CD14-positive monocyte (primary cell): ENCODE results near the gene KRTAP17-1. TPM values are rescaled to one million over a fixed set of nuclear protein-coding genes. Genes with fewer than 3 reads are reported as not detected.

Experiments
- DNase-seq, 3 donors: peaks; one replicate each; pipeline ENCODE4 v3.0.0-alpha.2; 2011 to 2022
- H2AFZ ChIP-seq: 2 replicates; pipeline ENCODE4 v1.6.0; 2012; ENCODE audit warnings: mild to moderate bottlenecking, low read depth, low read length, inconsistent platforms; ENCODE audit not compliant: insufficient read depth, poor library complexity, severe bottlenecking
- H3K27ac ChIP-seq, 2 donors: 1 replicate in 1 of 2; 2 replicates in 1 of 2; pipeline ENCODE4 v1.5.1; 2012 to 2013; ENCODE audit warnings: low read length in 2 of 2, control low read depth in 1 of 2, inconsistent platforms in 1 of 2, low read depth in 1 of 2, mild to moderate bottlenecking in 1 of 2
- H3K27me3 ChIP-seq, 2 donors: one replicate each; pipeline versions ENCODE4 v1.6.0 to v1.6.1; 2011 to 2013; ENCODE audit warnings: low read length in 2 of 2; ENCODE audit not compliant: control insufficient read depth in 2 of 2, insufficient read depth in 2 of 2
- H3K36me3 ChIP-seq, 2 donors: replicated peaks in 1 of 2; 1 replicate in 1 of 2; 2 replicates in 1 of 2; pipeline versions ENCODE4 v1.5.1 to v1.6.1; 2012 to 2013; ENCODE audit warnings: low read length in 2 of 2, control low read depth in 1 of 2, inconsistent platforms in 1 of 2, mild to moderate bottlenecking in 1 of 2; ENCODE audit not compliant: insufficient read depth in 2 of 2, control insufficient read depth in 1 of 2
- H3K4me1 ChIP-seq, 2 donors: 1 replicate in 1 of 2; 2 replicates in 1 of 2; pipeline versions ENCODE4 v1.5.1 to v1.6.1; 2012 to 2013; ENCODE audit warnings: low read length in 2 of 2, control low read depth in 1 of 2, inconsistent platforms in 1 of 2, mild to moderate bottlenecking in 1 of 2, moderate library complexity in 1 of 2; ENCODE audit not compliant: insufficient read depth in 2 of 2, control insufficient read depth in 1 of 2
- H3K4me2 ChIP-seq: replicated peaks from 2 replicates; pipeline ENCODE3; 2012; ENCODE audit warnings: low read length, moderate library complexity, mild to moderate bottlenecking; ENCODE audit not compliant: poor library complexity, severe bottlenecking; ENCODE audit errors: extremely low read depth
- H3K4me3 ChIP-seq, 3 experiments: fragments of 200-600 bp in 1 of 3; sonication (generic) in 1 of 3; replicated peaks in 1 of 3; 1 replicate in 2 of 3; 2 replicates in 1 of 3; pipeline ENCODE4 v1.5.1; 2011 to 2013; ENCODE audit warnings: low read length in 3 of 3, mild to moderate bottlenecking in 3 of 3, control low read depth in 2 of 3, low read depth in 2 of 3, inconsistent platforms in 1 of 3, moderate library complexity in 1 of 3
- H3K79me2 ChIP-seq: 2 replicates; pipeline ENCODE4 v1.6.0; 2012; ENCODE audit warnings: mild to moderate bottlenecking, control low read depth, inconsistent platforms, low read length, moderate library complexity; ENCODE audit not compliant: insufficient read depth
- H3K9ac ChIP-seq: 2 replicates; pipeline ENCODE4 v1.6.0; 2017; ENCODE audit warnings: low read length, mild to moderate bottlenecking; ENCODE audit not compliant: insufficient read depth, poor library complexity, severe bottlenecking
- H3K9me3 ChIP-seq, 2 donors: replicated peaks in 1 of 2; 1 replicate in 1 of 2; 2 replicates in 1 of 2; pipeline versions ENCODE4 v1.5.1 to v1.6.1; 2012 to 2013; ENCODE audit warnings: low read length in 2 of 2, control low read depth in 1 of 2; ENCODE audit not compliant: control insufficient read depth in 1 of 2, insufficient read depth in 1 of 2
- H4K20me1 ChIP-seq: 2 replicates; pipeline ENCODE4 v1.6.0; 2012; ENCODE audit warnings: mild to moderate bottlenecking, low read length, control low read depth, moderate library complexity; ENCODE audit not compliant: insufficient read depth
- H3K27ac Mint-ChIP-seq, 7 donors: one replicate each; pipeline ENCODE4 v1.8.0; 2020; ENCODE audit warnings: mild to moderate bottlenecking in 7 of 7, mixed read lengths in 7 of 7, moderate library complexity in 6 of 7, inconsistent platforms in 2 of 7
- H3K27me3 Mint-ChIP-seq, 3 donors: one replicate each; pipeline ENCODE4 v1.8.0; 2021 to 2022; ENCODE audit warnings: low read depth in 3 of 3, mild to moderate bottlenecking in 3 of 3, mixed read lengths in 3 of 3, moderate library complexity in 3 of 3, inconsistent platforms in 1 of 3
- H3K36me3 Mint-ChIP-seq, 2 donors: one replicate each; pipeline ENCODE4 v1.8.0; 2020; ENCODE audit warnings: mixed read lengths in 2 of 2, inconsistent platforms in 1 of 2, mild to moderate bottlenecking in 1 of 2
- H3K4me1 Mint-ChIP-seq: one replicate; pipeline ENCODE4 v1.8.0; 2020; ENCODE audit warnings: mild to moderate bottlenecking, mixed read lengths
- H3K4me3 Mint-ChIP-seq, 2 donors: one replicate each; pipeline ENCODE4 v1.8.0; 2020; ENCODE audit warnings: mild to moderate bottlenecking in 2 of 2, mixed read lengths in 2 of 2, moderate library complexity in 1 of 2
- H3K9me3 Mint-ChIP-seq, 7 donors: one replicate each; pipeline ENCODE4 v1.8.0; 2020 to 2022; ENCODE audit warnings: mixed read lengths in 7 of 7, mild to moderate bottlenecking in 6 of 7, moderate library complexity in 6 of 7, inconsistent platforms in 2 of 7
- WGBS: methylation state at CpG from one replicate; pipeline ENCODE4 v1.1.5; 2013; ENCODE audit warnings: missing lambda C conversion rate; ENCODE audit not compliant: insufficient coverage; 5-methylcytosine and 5-hydroxymethylcytosine counted together
- intact Hi-C, 2 donors: fragments of 100-400 bp; cut with micrococcal nuclease; formaldehyde crosslinking; loops; one replicate each; pipeline versions ENCODE4 v1.15.0 to v1.15.1; 2023
- polyA plus RNA-seq, 3 donors: library from polyadenylated mRNA; depleted of rRNA in 1 of 3; unstranded in 2 of 3; stranded (reverse) in 1 of 3; fragments of 300-500 nt in 2 of 3; fragments of >200 nt in 1 of 3; fragmentation: Illumina TruSeq in 2 of 3; gene quantifications; 1 replicate in 2 of 3; 2 replicates in 1 of 3; pipeline ENCODE4 v1.2.3, GENCODE V29; 2012 to 2021
- TF ChIP-seq, protein P1 (sequence below): fragments of 200-600 bp; IDR thresholded peaks from one replicate; pipeline ENCODE4 v1.8.0; 2022; ENCODE audit warnings: antibody characterized with exemption, mild to moderate bottlenecking

Gene KRTAP17-1
- polyA plus RNA-seq, 3 donors = not detected

DNA sequence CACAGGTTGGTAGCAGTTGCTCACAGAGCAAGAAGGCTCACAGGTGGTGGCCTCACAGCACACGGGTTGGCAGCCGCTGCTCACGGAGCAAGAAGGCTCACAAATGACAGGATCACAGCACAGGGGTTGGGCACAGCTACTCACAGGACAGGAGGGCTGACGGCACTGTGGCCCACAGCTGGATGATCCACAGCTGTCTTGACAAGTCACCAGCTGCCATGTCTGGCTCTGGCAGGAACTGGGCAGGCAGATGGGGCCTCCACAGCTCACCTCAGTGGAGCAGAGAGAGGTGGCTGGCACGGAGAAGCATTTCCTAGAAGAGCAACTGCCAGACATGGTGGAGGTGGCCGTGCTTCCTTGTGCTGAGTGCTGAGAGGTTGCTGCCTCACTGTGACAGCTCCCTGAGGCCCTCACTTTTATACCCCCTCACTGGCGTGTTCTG is 6.6 kb downstream of the KRTAP17-1 start, which contains the start of gene KRTAP16-1:
Gene KRTAP16-1 (minus strand): TSS at position 392 of the 442 bp plus-strand sequence. CDS start 56 bp downstream, at position 336.
- Mint-ChIP-seq H3K27ac (peak within 1 kb of the TSS in 6 of 7 donors; percentile 46 to 81 (median 60)), H3K4me1 (peaks cover 21% of the 10 kb centered on the region), H3K4me3 (peak within 1 kb of the TSS; percentile 71 to 94), H3K36me3 (peaks cover 2 to 5% of the 10 kb centered on the region in 2 donors), H3K27me3 (peaks cover 3 to 4% (median 4%) of the 10 kb centered on the region in 3 donors), H3K9me3 (peaks cover 10 to 22% (median 17%) of the 10 kb centered on the region in 7 donors)
- TF ChIP-seq, protein P1, sequence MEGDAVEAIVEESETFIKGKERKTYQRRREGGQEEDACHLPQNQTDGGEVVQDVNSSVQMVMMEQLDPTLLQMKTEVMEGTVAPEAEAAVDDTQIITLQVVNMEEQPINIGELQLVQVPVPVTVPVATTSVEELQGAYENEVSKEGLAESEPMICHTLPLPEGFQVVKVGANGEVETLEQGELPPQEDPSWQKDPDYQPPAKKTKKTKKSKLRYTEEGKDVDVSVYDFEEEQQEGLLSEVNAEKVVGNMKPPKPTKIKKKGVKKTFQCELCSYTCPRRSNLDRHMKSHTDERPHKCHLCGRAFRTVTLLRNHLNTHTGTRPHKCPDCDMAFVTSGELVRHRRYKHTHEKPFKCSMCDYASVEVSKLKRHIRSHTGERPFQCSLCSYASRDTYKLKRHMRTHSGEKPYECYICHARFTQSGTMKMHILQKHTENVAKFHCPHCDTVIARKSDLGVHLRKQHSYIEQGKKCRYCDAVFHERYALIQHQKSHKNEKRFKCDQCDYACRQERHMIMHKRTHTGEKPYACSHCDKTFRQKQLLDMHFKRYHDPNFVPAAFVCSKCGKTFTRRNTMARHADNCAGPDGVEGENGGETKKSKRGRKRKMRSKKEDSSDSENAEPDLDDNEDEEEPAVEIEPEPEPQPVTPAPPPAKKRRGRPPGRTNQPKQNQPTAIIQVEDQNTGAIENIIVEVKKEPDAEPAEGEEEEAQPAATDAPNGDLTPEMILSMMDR = no peak
- Histone ChIP-seq H3K27me3 (no peaks in the 10 kb centered on the region), H3K36me3 (no peaks in the 10 kb centered on the region), H3K9ac (peak within 1 kb of the TSS; percentile 53), H3K9me3 (peaks cover 0 to 10% of the 10 kb centered on the region in 2 donors), H3K79me2 (no peaks in the 10 kb centered on the region), H3K27ac (peak within 1 kb of the TSS; percentile 6 to 60), H3K4me2 (peak within 1 kb of the TSS; percentile 79), H2AFZ (peak within 1 kb of the TSS; percentile 93), H4K20me1 (no peaks in the 10 kb centered on the region), H3K4me1 (peaks cover 19 to 20% of the 10 kb centered on the region in 2 donors), H3K4me3 (peak within 1 kb of the TSS; percentile 4 to 69 (median 17))
- intact Hi-C loops = no loop called here
- 4% methylated on average over 6 of the region's 7 CpGs for WGBS
- no peak for DNase-seq

DNA sequence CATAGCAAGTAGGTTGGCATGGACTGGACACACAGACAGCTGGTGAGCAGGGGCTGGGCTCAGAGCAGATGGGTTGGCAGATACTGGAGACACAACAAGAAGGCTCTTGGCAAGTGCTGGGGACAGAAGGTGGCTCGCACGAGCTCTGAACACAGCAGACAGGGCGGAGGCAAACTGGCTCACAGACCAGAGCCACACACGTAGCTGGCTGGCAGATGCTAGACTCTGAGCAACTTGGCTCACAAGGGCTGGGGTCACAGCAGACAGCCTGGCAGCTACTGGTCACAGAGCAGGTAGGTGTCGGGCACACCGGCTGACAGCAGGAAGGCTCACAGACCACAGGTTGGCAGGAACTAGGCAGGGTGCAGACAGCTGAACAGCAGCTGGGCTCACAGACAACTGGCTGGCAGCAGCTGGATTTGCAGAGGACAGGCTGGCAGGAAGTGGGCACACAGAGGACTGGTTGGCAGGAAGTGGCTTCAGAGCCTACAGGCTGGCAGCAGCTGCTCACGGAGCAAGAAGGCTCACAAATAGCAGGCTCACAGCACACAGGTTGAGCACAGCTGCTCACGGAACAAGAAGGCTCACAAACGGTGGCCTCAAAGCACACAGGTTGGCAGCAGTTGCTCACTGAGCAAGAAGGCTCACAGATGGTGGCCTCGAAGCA is 7.1 kb downstream of the KRTAP17-1 start:
- Histone ChIP-seq H3K9ac (peak overlapping the region; percentile 53), H3K9me3 (peaks cover 0 to 10% of the 10 kb centered on the region in 2 donors), H3K36me3 (no peaks in the 10 kb centered on the region), H4K20me1 (no peaks in the 10 kb centered on the region), H3K27me3 (no peaks in the 10 kb centered on the region), H3K4me3 (peak overlapping the region; percentile 4 to 69 (median 17)), H2AFZ (peak overlapping the region; percentile 93), H3K4me2 (peak overlapping the region; percentile 79), H3K4me1 (peaks cover 22 to 25% of the 10 kb centered on the region in 2 donors), H3K79me2 (no peaks in the 10 kb centered on the region), H3K27ac (peak overlapping the region; percentile 6 to 60)
- Mint-ChIP-seq H3K4me3 (peak overlapping the region; percentile 71 to 94), H3K4me1 (peaks cover 26% of the 10 kb centered on the region), H3K9me3 (peaks cover 10 to 22% (median 17%) of the 10 kb centered on the region in 7 donors), H3K36me3 (peaks cover 2 to 5% of the 10 kb centered on the region in 2 donors), H3K27ac (peak overlapping the region in 6 of 7 donors; percentile 46 to 81 (median 60)), H3K27me3 (peaks cover 3 to 6% (median 4%) of the 10 kb centered on the region in 3 donors)
- WGBS = 1% methylated on average over 10 of the region's 10 CpGs
- DNase-seq = peak; percentile 19 to 33 (median 30)
- intact Hi-C loops = no loop called here
- TF ChIP-seq, protein P1 = no peak
